IMR-90 (cell line): ENCODE results near the gene RBMS3. TPM values are rescaled to one million over a fixed set of nuclear protein-coding genes. Genes with fewer than 3 reads are reported as not detected.
A peak's percentile ranks its signal among the peaks of the same experiment; 100 is the strongest.

Experiments used
- ATAC-seq: fragments of 200-7000 bp; cut with Tn5 transposase; 2 replicates; pipeline ENCODE4 v1.9.1; 2020; ENCODE audit warnings: low read depth, mild to moderate bottlenecking, moderate library complexity
- BruUV-seq: library from RNA; stranded (reverse); fragments of 400-500 nt; replicated peaks from 2 replicates; lab custom pipeline; 2021; lab: Mats Ljungman, UMichigan
- CTCF ChIA-PET: fragments of 300-600 bp; formaldehyde crosslinking; extraction: SDS; loops from one replicate; lab custom pipeline; 2021; ENCODE audit warnings: antibody characterized with exemption; lab: Yijun Ruan, JAX
- POLR2A ChIA-PET: fragments of 300-600 bp; sonication (Branson Sonifier 250); formaldehyde crosslinking; loops from one replicate; lab custom pipeline; 2022; ENCODE audit warnings: antibody characterized with exemption; ENCODE audit not compliant: unreplicated experiment; lab: Charles Lee
- DNase-seq: peaks from one replicate; pipeline ENCODE4 v3.0.0; 2013
- H2AFZ ChIP-seq: replicated peaks from 2 replicates; pipeline ENCODE3; 2013; ENCODE audit warnings: low read length, mild to moderate bottlenecking; ENCODE audit not compliant: poor library complexity
- H2AK5ac ChIP-seq: 2 replicates; pipeline ENCODE4 v1.6.1; 2013; ENCODE audit warnings: low read depth, low read length, inconsistent platforms
- H2AK9ac ChIP-seq: replicated peaks from 2 replicates; pipeline ENCODE3; 2013; ENCODE audit warnings: mild to moderate bottlenecking, low read depth, low read length, moderate library complexity; ENCODE audit not compliant: poor library complexity
- H2BK120ac ChIP-seq: 2 replicates; pipeline ENCODE4 v1.6.1; 2013; ENCODE audit warnings: low read depth, low read length, inconsistent platforms
- H2BK15ac ChIP-seq: 3 replicates; pipeline ENCODE4 v1.6.1; 2013; ENCODE audit warnings: low read depth, low read length, inconsistent platforms
- H2BK20ac ChIP-seq: 2 replicates; pipeline ENCODE4 v1.6.1; 2013; ENCODE audit warnings: low read depth, mild to moderate bottlenecking, inconsistent platforms, low read length, moderate library complexity
- H2BK5ac ChIP-seq: 2 replicates; pipeline ENCODE4 v1.6.1; 2013; ENCODE audit warnings: mild to moderate bottlenecking, low read depth, low read length, inconsistent platforms; ENCODE audit not compliant: poor library complexity, severe bottlenecking
- H3K14ac ChIP-seq: replicated peaks from 2 replicates; pipeline ENCODE4 v1.6.1; 2013; ENCODE audit warnings: low read depth, low read length, inconsistent platforms
- H3K18ac ChIP-seq: 2 replicates; pipeline ENCODE4 v1.6.1; 2013; ENCODE audit warnings: low read depth, low read length, control low read depth
- H3K23ac ChIP-seq: 2 replicates; pipeline ENCODE4 v1.6.1; 2013; ENCODE audit warnings: low read depth, low read length, inconsistent platforms
- H3K27ac ChIP-seq: 2 replicates; pipeline ENCODE4 v1.5.1; 2013; ENCODE audit warnings: mild to moderate bottlenecking, control low read depth, low read length; ENCODE audit not compliant: insufficient read depth
- H3K27me3 ChIP-seq: 2 replicates; pipeline ENCODE4 v1.6.1; 2013; ENCODE audit warnings: low read length; ENCODE audit not compliant: control insufficient read depth, insufficient read depth
- H3K36me3 ChIP-seq: 2 replicates; pipeline ENCODE4 v1.6.1; 2013; ENCODE audit warnings: low read length, mixed read lengths; ENCODE audit not compliant: control insufficient read depth, insufficient read depth
- H3K4ac ChIP-seq: 2 replicates; pipeline ENCODE4 v1.6.1; 2013; ENCODE audit warnings: low read depth, low read length, inconsistent platforms
- H3K4me1 ChIP-seq: 2 replicates; pipeline ENCODE4 v1.6.1; 2013; ENCODE audit warnings: low read length, mixed read lengths; ENCODE audit not compliant: control insufficient read depth, insufficient read depth
- H3K4me2 ChIP-seq: 2 replicates; pipeline ENCODE4 v1.6.1; 2013; ENCODE audit warnings: low read depth, mild to moderate bottlenecking, control low read depth, low read length, moderate library complexity
- H3K4me3 ChIP-seq: 2 replicates; pipeline ENCODE4 v1.5.1; 2013; ENCODE audit warnings: low read depth, mild to moderate bottlenecking, control low read depth, low read length, moderate library complexity; ENCODE audit not compliant: insufficient read depth
- H3K56ac ChIP-seq: 2 replicates; pipeline ENCODE4 v1.6.1; 2013; ENCODE audit warnings: low read length, inconsistent platforms; ENCODE audit not compliant: insufficient read depth; ENCODE audit errors: extremely low read depth
- H3K79me1 ChIP-seq, 2 experiments: 2 replicates each; pipeline ENCODE4 v1.6.1; 2013; ENCODE audit warnings: low read length in 2 of 2, inconsistent platforms in 1 of 2, low read depth in 1 of 2
- H3K9ac ChIP-seq: 2 replicates; pipeline ENCODE4 v1.6.1; 2013; ENCODE audit warnings: low read depth, low read length, control low read depth
- H3K9me1 ChIP-seq: 2 replicates; pipeline ENCODE4 v1.6.1; 2013; ENCODE audit warnings: low read length, inconsistent platforms; ENCODE audit not compliant: insufficient read depth
- H3K9me3 ChIP-seq: 2 replicates; pipeline ENCODE4 v1.6.1; 2013; ENCODE audit warnings: low read length; ENCODE audit not compliant: control insufficient read depth, insufficient read depth
- H4K20me1 ChIP-seq: 2 replicates; pipeline ENCODE4 v1.6.1; 2013; ENCODE audit warnings: low read length, inconsistent platforms; ENCODE audit not compliant: insufficient read depth
- H4K5ac ChIP-seq: 2 replicates; pipeline ENCODE4 v1.6.1; 2013; ENCODE audit warnings: mild to moderate bottlenecking, low read depth, low read length, control low read depth
- H4K8ac ChIP-seq, 2 experiments: 2 replicates each; pipeline ENCODE4 v1.6.1; 2013; ENCODE audit warnings: low read depth in 2 of 2, low read length in 2 of 2, control low read depth in 1 of 2, inconsistent platforms in 1 of 2
- H4K91ac ChIP-seq: 2 replicates; pipeline ENCODE4 v1.6.1; 2013; ENCODE audit warnings: low read depth, low read length, inconsistent platforms; ENCODE audit not compliant: insufficient read depth
- BHLHE40 ChIP-seq: fragments of 150-350 bp; IDR thresholded peaks from 2 replicates; pipeline ENCODE4 v1.6.1; 2016; ENCODE audit warnings: mild to moderate bottlenecking, low read depth, low read length
- CEBPB ChIP-seq: IDR thresholded peaks from 2 replicates; pipeline ENCODE4 v1.6.1; 2012; ENCODE audit warnings: low read depth, low read length, improper control_type of control experiment
- CHD1 ChIP-seq: IDR thresholded peaks from 2 replicates; pipeline ENCODE4 v1.6.1; 2012; ENCODE audit warnings: low read depth, low read length, improper control_type of control experiment
- ELK1 ChIP-seq: fragments of 150-350 bp; IDR thresholded peaks from 2 replicates; pipeline ENCODE4 v1.6.1; 2016; ENCODE audit warnings: low read depth, mild to moderate bottlenecking, low read length, moderate library complexity, borderline replicate concordance
- FOS ChIP-seq: fragments of 150-350 bp; IDR thresholded peaks from 2 replicates; pipeline ENCODE4 v1.6.1; 2016; ENCODE audit warnings: low read depth, low read length
- MAFK ChIP-seq: IDR thresholded peaks from 2 replicates; pipeline ENCODE4 v1.6.1; 2012; ENCODE audit warnings: low read depth, low read length, improper control_type of control experiment
- MAZ ChIP-seq: IDR thresholded peaks from 2 replicates; pipeline ENCODE4 v1.6.1; 2012; ENCODE audit warnings: low read depth, mild to moderate bottlenecking, low read length, improper control_type of control experiment, moderate library complexity, borderline replicate concordance
- MXI1 ChIP-seq: IDR thresholded peaks from 2 replicates; pipeline ENCODE4 v1.6.1; 2012; ENCODE audit warnings: low read depth, mild to moderate bottlenecking, low read length, moderate library complexity, borderline replicate concordance
- NFE2L2 ChIP-seq: fragments of 150-350 bp; IDR thresholded peaks from 2 replicates; pipeline ENCODE4 v1.6.1; 2016; ENCODE audit warnings: low read depth, mild to moderate bottlenecking, low read length
- POLR2A ChIP-seq: IDR thresholded peaks from 2 replicates; pipeline ENCODE4 v1.6.1; 2012; ENCODE audit warnings: mild to moderate bottlenecking, low read depth, low read length
- RAD21 ChIP-seq: IDR thresholded peaks from 2 replicates; pipeline ENCODE4 v1.6.1; 2012; ENCODE audit warnings: low read length, improper control_type of control experiment
- RCOR1 ChIP-seq: IDR thresholded peaks from 2 replicates; pipeline ENCODE4 v1.6.1; 2012; ENCODE audit warnings: mild to moderate bottlenecking, low read length, improper control_type of control experiment; ENCODE audit not compliant: insufficient replicate concordance
- RFX5 ChIP-seq: IDR thresholded peaks from 2 replicates; pipeline ENCODE4 v1.8.0; 2012; ENCODE audit warnings: low read depth, mild to moderate bottlenecking, low read length, moderate library complexity
- SMC3 ChIP-seq: fragments of 150-350 bp; IDR thresholded peaks from 2 replicates; pipeline ENCODE4 v1.6.1; 2016; ENCODE audit warnings: low read depth, mild to moderate bottlenecking, antibody characterized with exemption, low read length, moderate library complexity
- dilution Hi-C: fragments of 300-500 bp; cut with HindIII; formaldehyde crosslinking; loops from one replicate; pipeline ENCODE4 v1.14.3; 2018; ENCODE audit warnings: low sequenced_read_pairs; ENCODE audit not compliant: unreplicated experiment
- in situ Hi-C: fragments of 300-500 bp; cut with MboI; formaldehyde crosslinking; loops from 3 replicates; pipeline ENCODE4 v1.14.3; 2019; ENCODE audit warnings: low sequenced_read_pairs, inconsistent platforms, mixed read lengths
- intact Hi-C: fragments of 100-400 bp; cut with micrococcal nuclease; formaldehyde crosslinking; loops from 2 replicates; pipeline ENCODE4 v1.10.0; 2022
- polyA plus RNA-seq, 3 experiments: library from polyadenylated mRNA; depleted of rRNA; stranded (reverse); fragments of >200 nt; gene quantifications; 2 replicates each; pipeline ENCODE4 v1.2.3, GENCODE V29; 2012; ENCODE audit warnings: low replicate concordance in 1 of 3
- total RNA-seq: library from RNA; depleted of rRNA; stranded (reverse); fragments of >200 nt; gene quantifications from 2 replicates; pipeline ENCODE4 v1.2.3, GENCODE V29; 2012
- TF ChIP-seq, protein P1 (sequence below): fragments of 150-350 bp; IDR thresholded peaks from 2 replicates; pipeline ENCODE4 v1.6.1; 2017; ENCODE audit warnings: mild to moderate bottlenecking, antibody characterized with exemption, low read length, low read depth
- TF ChIP-seq, protein P2 (sequence below): conservative IDR thresholded peaks from 2 replicates; pipeline ENCODE4 v1.5.1; 2012; ENCODE audit warnings: mild to moderate bottlenecking, low read depth, low read length, improper control_type of control experiment

The RBMS3 gene
- total and polyA plus RNA-seq, 2 of the 4 experiments (the other 2 are of a cell fraction), result 15.2 to 127 TPM

GRCh38 chr3:29822071-29822470 is 541.2 kb downstream of the RBMS3 start:
- no peak overlapping the region for H2BK15ac ChIP-seq
- ChIA-PET POLR2A (no interaction called here), CTCF (no interaction called here)
- H3K4me2 ChIP-seq, result no peak overlapping the region
- H3K4me1 ChIP-seq, result no peaks in the 10 kb centered on the region
- H3K56ac ChIP-seq, result no peak overlapping the region
- H4K91ac ChIP-seq, result no peak overlapping the region
- no peak overlapping the region for H2BK5ac ChIP-seq
- H2BK120ac ChIP-seq, result no peak overlapping the region
- no peak overlapping the region for H3K4me3 ChIP-seq
- peaks cover 3 to 6% of the 10 kb centered on the region in 2 experiments; a peak in 1 of 4 replicates for H3K79me1 ChIP-seq
- in situ Hi-C loops (no loop called here), intact Hi-C loops (loop anchor here (10.0 kb wide), 1 partner anchor 537 kb away; the partner anchor contains the start of gene RBMS3), dilution Hi-C loops (no loop called here)
- H3K27me3 ChIP-seq, result no peaks in the 10 kb centered on the region
- no peaks in the 10 kb centered on the region for H3K9me3 ChIP-seq
- no peak overlapping the region for H3K4ac ChIP-seq
- peak; percentile 91 for ATAC-seq
- H3K36me3 ChIP-seq, result 0 out of 2 replicates have a peak, but pooled peaks cover 2% of the 10 kb centered on the region
- H3K23ac ChIP-seq, result no peak overlapping the region
- no peaks in the 10 kb centered on the region for H3K9me1 ChIP-seq
- no peak overlapping the region for H3K9ac ChIP-seq
- no peak overlapping the region for H3K27ac ChIP-seq
- H3K18ac ChIP-seq, result no peak overlapping the region
- H2AFZ ChIP-seq, result no peak overlapping the region
- DNase-seq, result peak; percentile 86
- BruUV-seq, result no TSS peak
- no peak overlapping the region for H4K8ac ChIP-seq
- H2AK9ac ChIP-seq, result no peak overlapping the region
- H3K14ac ChIP-seq, result no peak overlapping the region
- no peak overlapping the region for H4K5ac ChIP-seq
- TF ChIP-seq, protein P1, sequence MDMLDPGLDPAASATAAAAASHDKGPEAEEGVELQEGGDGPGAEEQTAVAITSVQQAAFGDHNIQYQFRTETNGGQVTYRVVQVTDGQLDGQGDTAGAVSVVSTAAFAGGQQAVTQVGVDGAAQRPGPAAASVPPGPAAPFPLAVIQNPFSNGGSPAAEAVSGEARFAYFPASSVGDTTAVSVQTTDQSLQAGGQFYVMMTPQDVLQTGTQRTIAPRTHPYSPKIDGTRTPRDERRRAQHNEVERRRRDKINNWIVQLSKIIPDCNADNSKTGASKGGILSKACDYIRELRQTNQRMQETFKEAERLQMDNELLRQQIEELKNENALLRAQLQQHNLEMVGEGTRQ, result no peak
- TF ChIP-seq MAFK (no peak), RFX5 (no peak), SMC3 (no peak), BHLHE40 (no peak), ELK1 (no peak), FOS (no peak), MXI1 (no peak), MAZ (no peak), CEBPB (no peak), NFE2L2 (no peak), RCOR1 (no peak), RAD21 (no peak), POLR2A (no peak), CHD1 (no peak)
- TF ChIP-seq, protein P2, sequence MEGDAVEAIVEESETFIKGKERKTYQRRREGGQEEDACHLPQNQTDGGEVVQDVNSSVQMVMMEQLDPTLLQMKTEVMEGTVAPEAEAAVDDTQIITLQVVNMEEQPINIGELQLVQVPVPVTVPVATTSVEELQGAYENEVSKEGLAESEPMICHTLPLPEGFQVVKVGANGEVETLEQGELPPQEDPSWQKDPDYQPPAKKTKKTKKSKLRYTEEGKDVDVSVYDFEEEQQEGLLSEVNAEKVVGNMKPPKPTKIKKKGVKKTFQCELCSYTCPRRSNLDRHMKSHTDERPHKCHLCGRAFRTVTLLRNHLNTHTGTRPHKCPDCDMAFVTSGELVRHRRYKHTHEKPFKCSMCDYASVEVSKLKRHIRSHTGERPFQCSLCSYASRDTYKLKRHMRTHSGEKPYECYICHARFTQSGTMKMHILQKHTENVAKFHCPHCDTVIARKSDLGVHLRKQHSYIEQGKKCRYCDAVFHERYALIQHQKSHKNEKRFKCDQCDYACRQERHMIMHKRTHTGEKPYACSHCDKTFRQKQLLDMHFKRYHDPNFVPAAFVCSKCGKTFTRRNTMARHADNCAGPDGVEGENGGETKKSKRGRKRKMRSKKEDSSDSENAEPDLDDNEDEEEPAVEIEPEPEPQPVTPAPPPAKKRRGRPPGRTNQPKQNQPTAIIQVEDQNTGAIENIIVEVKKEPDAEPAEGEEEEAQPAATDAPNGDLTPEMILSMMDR, result no peak
- H2BK20ac ChIP-seq, result no peak overlapping the region
- H2AK5ac ChIP-seq, result no peak overlapping the region
- H4K20me1 ChIP-seq, result no peaks in the 10 kb centered on the region
